Gastroesophageal sphincter (tissue), 4 donors: ENCODE measurements around the gene SCAMP5. TPM values are rescaled to one million over a fixed set of nuclear protein-coding genes. Genes with fewer than 3 reads are reported as not detected.
A peak's percentile ranks its signal among the peaks of the same experiment; 100 is the strongest.

Experiments used
- ATAC-seq: fragments of 150-250 bp; one replicate; pipeline ENCODE4 v1.9.1; 2016; ENCODE audit warnings: mild to moderate bottlenecking, moderate library complexity
- H3K27ac ChIP-seq, 4 donors: fragments of 200-600 bp; sonication (generic) in 3 of 4; 1 replicate in 3 of 4; 2 replicates in 1 of 4; pipeline ENCODE4 v1.5.1; 2016 to 2019
- H3K27me3 ChIP-seq: fragments of 200-600 bp; sonication (generic); one replicate; pipeline ENCODE4 v1.5.1; 2019
- H3K36me3 ChIP-seq, 2 donors: fragments of 200-600 bp; sonication (generic); one replicate each; pipeline ENCODE4 v1.5.1; 2019; ENCODE audit warnings: control low read depth in 1 of 2
- H3K4me1 ChIP-seq, 3 donors: fragments of 200-600 bp; sonication (generic); 1 replicate in 2 of 3; 2 replicates in 1 of 3; pipeline ENCODE4 v1.5.1; 2016 to 2019; ENCODE audit warnings: control low read depth in 2 of 3
- H3K4me3 ChIP-seq, 2 donors: fragments of 200-600 bp; sonication (generic); one replicate each; pipeline ENCODE4 v1.5.1; 2019; ENCODE audit warnings: mild to moderate bottlenecking in 1 of 2, moderate library complexity in 1 of 2
- H3K9me3 ChIP-seq, 3 donors: fragments of 200-600 bp; sonication (generic); one replicate each; pipeline ENCODE4 v1.5.1; 2017 to 2019; ENCODE audit warnings: control low read depth in 2 of 3
- EP300 ChIP-seq: sonication (generic); formaldehyde crosslinking; IDR thresholded peaks from one replicate; pipeline ENCODE4 v1.6.1; 2017; ENCODE audit warnings: antibody characterized with exemption, mild to moderate bottlenecking
- POLR2A ChIP-seq, 2 donors: fragments of 450-650 bp; IDR thresholded peaks; one replicate each; pipeline ENCODE4 v1.6.1; 2017; ENCODE audit warnings: antibody characterized with exemption in 2 of 2, mild to moderate bottlenecking in 2 of 2, moderate library complexity in 1 of 2
- POLR2AphosphoS5 ChIP-seq: sonication (generic); formaldehyde crosslinking; IDR thresholded peaks from one replicate; pipeline ENCODE4 v1.6.1; 2017; ENCODE audit warnings: antibody characterized with exemption
- WGBS, 2 donors: methylation state at CpG; one replicate each; pipeline ENCODE4 v1.1.5; 2018; ENCODE audit warnings: low coverage in 1 of 2; 5-methylcytosine and 5-hydroxymethylcytosine counted together
- total RNA-seq, 4 donors: library from RNA; depleted of rRNA; stranded (reverse); fragments of >200 nt; gene quantifications; one replicate each; pipeline ENCODE4 v1.1.0, GENCODE V29; 2016
- TF ChIP-seq, protein P1 (sequence below), 4 experiments: fragments of 200-600 bp in 2 of 4; fragments of 450-650 bp in 2 of 4; sonication (generic) in 1 of 4; IDR thresholded peaks; one replicate each; pipeline ENCODE4 v1.5.1; 2017 to 2019; ENCODE audit warnings: antibody characterized with exemption in 4 of 4, mild to moderate bottlenecking in 2 of 4, moderate library complexity in 2 of 4

SCAMP5 gene
- total RNA-seq, 4 donors from 2014 or later: 2.2 to 10.1 (median 5.6) TPM

DNA sequence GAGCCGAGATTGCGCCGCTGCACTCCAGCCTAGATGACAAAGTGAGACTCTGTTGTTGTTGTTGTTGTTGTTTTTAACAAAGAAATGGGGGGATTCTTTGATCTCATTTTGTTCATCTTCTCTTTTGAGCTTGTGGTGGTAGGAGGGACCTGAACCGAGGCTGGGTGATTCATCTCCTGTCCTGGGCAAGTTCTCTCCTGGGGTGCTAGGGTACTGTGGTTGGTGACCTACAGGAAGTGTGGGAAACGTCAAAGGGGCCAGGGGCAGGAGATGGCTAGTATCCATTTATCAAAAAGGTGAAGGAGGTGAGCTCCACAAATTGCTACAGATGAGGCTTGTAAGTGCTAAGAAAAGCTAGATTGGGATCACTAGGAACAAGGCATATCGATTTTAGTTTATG, 42.3 kb downstream of the SCAMP5 start:
- Histone ChIP-seq H3K4me1 (peaks cover 0 to 6% (median 1%) of the 10 kb centered on the region in 3 donors), H3K9me3 (no peaks in the 10 kb centered on the region), H3K27ac (no peak overlapping the region), H3K36me3 (peaks cover 0 to 24% of the 10 kb centered on the region in 2 donors), H3K27me3 (no peaks in the 10 kb centered on the region), H3K4me3 (no peak overlapping the region)
- TF ChIP-seq POLR2AphosphoS5 (no peak), EP300 (no peak)
- TF ChIP-seq, protein P1, sequence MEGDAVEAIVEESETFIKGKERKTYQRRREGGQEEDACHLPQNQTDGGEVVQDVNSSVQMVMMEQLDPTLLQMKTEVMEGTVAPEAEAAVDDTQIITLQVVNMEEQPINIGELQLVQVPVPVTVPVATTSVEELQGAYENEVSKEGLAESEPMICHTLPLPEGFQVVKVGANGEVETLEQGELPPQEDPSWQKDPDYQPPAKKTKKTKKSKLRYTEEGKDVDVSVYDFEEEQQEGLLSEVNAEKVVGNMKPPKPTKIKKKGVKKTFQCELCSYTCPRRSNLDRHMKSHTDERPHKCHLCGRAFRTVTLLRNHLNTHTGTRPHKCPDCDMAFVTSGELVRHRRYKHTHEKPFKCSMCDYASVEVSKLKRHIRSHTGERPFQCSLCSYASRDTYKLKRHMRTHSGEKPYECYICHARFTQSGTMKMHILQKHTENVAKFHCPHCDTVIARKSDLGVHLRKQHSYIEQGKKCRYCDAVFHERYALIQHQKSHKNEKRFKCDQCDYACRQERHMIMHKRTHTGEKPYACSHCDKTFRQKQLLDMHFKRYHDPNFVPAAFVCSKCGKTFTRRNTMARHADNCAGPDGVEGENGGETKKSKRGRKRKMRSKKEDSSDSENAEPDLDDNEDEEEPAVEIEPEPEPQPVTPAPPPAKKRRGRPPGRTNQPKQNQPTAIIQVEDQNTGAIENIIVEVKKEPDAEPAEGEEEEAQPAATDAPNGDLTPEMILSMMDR (IDR thresholded peaks at IDR 0.05): no peak
- WGBS, 2 donors: 54 to 86% methylated on average over 3 to 6 of the region's 6 CpGs
- ATAC-seq: no peak

DNA sequence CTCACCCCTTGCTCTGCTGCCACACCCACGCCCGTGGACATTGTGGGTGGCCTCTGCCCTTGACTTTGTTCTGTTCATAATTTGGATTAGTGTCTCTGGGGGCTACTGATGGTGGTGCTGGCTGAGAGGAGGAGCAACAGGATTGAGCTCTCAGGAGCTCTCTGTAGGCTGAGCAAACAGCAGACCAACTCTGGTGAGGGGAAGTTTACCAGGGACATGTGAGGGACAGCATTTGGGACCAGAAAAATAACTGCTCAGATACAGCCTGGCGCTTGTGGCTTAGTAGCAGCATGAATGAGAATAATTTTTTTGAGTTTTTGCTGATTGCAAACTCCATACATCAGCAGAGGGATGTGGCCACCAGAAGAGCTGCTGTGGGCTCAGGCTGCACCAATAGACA, 42.9 kb downstream of the SCAMP5 start:
- Histone ChIP-seq H3K4me3 (no peak overlapping the region), H3K27ac (no peak overlapping the region), H3K4me1 (peaks cover 0 to 11% (median 7%) of the 10 kb centered on the region in 3 donors), H3K9me3 (no peaks in the 10 kb centered on the region), H3K36me3 (peaks cover 0 to 24% of the 10 kb centered on the region in 2 donors), H3K27me3 (no peaks in the 10 kb centered on the region)
- WGBS, 2 donors: 87 to 100% methylated on average over 1 to 3 of the region's 3 CpGs
- no peak for TF ChIP-seq POLR2A (IDR thresholded peaks at IDR 0.05)
- TF ChIP-seq, protein P1 (IDR thresholded peaks at IDR 0.05): no peak
- no peak for TF ChIP-seq POLR2AphosphoS5
- TF ChIP-seq EP300: no peak
- no peak for ATAC-seq

DNA sequence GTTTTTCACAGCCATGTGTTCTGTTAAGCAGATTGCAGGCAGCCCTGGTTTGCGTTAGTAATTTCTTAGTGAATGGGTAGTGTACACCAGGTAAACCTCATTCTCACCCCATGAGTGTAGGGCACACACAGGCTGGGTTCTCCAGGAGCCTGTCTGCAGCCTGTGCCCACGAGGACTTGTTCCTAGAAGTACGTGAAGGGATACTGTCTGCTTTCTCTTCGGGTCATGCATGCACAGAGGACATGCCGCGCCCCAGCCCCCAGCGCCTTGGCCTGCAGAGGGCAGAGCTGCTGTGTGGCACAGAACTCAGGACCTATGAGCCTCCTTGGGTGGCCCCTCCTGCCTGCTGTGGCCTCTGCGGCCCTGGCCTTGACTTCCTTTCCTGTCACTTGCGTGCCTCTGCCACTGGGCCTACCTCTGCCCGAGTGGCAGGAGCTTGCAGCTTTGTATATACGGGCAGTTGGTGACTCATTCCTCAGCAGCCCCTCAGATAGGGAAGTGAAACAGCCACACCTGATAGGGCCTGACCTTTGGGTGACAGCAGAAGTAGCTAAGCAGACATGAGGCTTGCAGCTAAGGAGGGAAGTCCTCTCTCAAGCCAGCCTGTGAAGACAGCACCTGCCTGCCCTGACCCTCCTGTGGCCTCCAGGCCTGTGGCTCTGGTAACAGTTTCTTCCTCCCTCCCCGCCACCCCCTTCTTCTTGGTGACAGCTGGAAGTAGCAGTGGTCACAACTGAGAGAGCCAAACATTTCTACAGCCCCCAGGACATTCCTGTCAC, 47.6 kb downstream of the SCAMP5 start:
- H3K27ac ChIP-seq: peak overlapping the region; percentile 14 to 84 (median 80)
- no peaks in the 10 kb centered on the region for H3K27me3 ChIP-seq
- H3K36me3 ChIP-seq: peaks cover 0 to 5% of the 10 kb centered on the region in 2 donors
- peaks cover 0 to 58% (median 30%) of the 10 kb centered on the region in 3 donors for H3K4me1 ChIP-seq
- 75 to 80% methylated on average over 2 to 3 of the region's 12 CpGs for WGBS, 2 donors
- TF ChIP-seq, protein P1 (IDR thresholded peaks at IDR 0.05): peak in 3 of 4 experiments; percentile 24 to 49 (median 40)
- TF ChIP-seq POLR2AphosphoS5 (peak; percentile 9), EP300 (no peak)
- no peaks in the 10 kb centered on the region for H3K9me3 ChIP-seq
- peak overlapping the region in 1 of 2 donors; percentile 22 for H3K4me3 ChIP-seq
- peak; percentile 31 for ATAC-seq

DNA sequence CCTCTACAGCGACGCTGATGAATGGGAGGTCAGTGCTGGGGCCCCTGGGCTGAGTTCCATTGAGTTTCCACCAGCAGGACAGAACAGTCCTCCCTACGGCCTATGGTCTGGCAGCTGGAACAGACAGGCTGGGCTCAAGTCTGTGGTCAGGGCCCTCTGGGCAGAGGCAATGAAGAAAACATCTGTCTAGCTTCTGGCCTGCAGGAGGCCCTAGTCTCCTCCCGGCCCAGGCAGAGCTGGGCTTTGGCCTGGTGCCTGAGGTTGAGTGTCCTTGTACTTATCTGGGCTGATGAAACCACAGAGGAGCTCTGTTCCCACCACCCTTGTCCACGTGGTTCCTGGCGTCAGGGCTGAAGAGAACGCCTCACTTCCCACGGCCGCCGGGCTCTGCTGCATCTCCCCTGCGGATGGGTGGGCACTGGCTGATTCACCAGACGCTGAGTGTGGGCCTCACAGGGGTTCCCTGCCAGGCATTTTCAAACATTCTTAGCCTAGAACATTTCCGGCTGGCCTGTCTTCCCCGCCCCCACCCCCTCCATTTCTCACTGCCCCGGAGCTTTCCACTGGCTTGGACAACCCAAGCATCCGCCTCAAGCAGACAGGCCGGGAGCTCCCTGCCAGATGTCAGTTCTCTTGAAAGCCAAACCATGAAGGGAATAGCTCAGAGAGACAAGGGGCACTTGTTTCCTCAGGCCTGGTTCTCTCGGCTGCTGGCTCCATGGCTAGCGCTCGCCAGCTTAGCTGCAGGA, 48.3 kb downstream of the SCAMP5 start:
- H3K4me1 ChIP-seq: peaks cover 0 to 66% (median 32%) of the 10 kb centered on the region in 3 donors
- H3K4me3 ChIP-seq: peak overlapping the region in 1 of 2 donors; percentile 22
- H3K27ac ChIP-seq: peak overlapping the region; percentile 14 to 84 (median 80)
- TF ChIP-seq POLR2A (IDR thresholded peaks at IDR 0.05) (no peak), POLR2AphosphoS5 (peak; percentile 67)
- TF ChIP-seq, protein P1 (IDR thresholded peaks at IDR 0.05): peak in 3 of 4 experiments; percentile 41 to 62 (median 53)
- ATAC-seq: peak; percentile 94
- H3K27me3 ChIP-seq: no peaks in the 10 kb centered on the region
- peaks cover 0 to 5% of the 10 kb centered on the region in 2 donors for H3K36me3 ChIP-seq
- no peaks in the 10 kb centered on the region for H3K9me3 ChIP-seq
- 0 to 10% methylated on average over 2 to 6 of the region's 20 CpGs for WGBS, 2 donors
